T-helper 1 cell (primary cell): ENCODE data around the gene TUBA4A.

Source experiments
- DNase-seq, 5 donors: peaks; one replicate each; pipeline ENCODE4 v3.0.0-alpha.2; 2012 to 2020

TUBA4A gene

GRCh38 chr2:219286436-219287115 is 32.9 kb upstream of the TUBA4A start:
- DNase-seq, result no peak

DNA sequence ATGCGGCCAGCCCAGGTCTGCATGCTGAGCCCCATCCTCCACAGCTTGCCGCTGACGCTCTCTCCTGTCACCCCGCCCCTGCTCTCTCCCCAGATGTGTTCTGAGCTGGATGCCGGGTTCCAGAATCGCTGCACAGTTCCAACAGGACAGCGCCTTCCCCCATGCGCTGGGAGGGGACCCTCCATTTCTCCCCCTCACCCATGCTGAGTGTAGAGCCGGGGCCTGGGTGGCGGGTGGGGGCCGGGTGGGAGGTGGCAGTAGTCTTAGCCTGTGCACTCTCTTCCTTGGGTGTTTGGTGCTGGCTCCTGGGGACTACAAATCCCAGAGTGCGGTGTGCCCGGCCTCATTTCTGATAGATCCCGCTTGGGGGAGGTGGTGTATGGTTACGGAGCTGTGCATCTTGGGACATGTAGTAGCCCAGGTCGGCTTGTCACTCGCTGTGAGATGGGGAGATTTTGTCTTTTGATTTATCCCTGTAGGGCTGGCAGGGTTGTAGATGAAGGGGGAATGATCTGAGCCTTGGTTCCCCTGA is 32.2 kb upstream of the TUBA4A start:
- no peak for DNase-seq

GRCh38 chr2:219285373-219285735 is 31.6 kb upstream of the TUBA4A start:
- DNase-seq, result no peak

- no peak for DNase-seq
These were observed 31.0 kb upstream of the TUBA4A start for GRCh38 chr2:219284501-219285372.

DNA sequence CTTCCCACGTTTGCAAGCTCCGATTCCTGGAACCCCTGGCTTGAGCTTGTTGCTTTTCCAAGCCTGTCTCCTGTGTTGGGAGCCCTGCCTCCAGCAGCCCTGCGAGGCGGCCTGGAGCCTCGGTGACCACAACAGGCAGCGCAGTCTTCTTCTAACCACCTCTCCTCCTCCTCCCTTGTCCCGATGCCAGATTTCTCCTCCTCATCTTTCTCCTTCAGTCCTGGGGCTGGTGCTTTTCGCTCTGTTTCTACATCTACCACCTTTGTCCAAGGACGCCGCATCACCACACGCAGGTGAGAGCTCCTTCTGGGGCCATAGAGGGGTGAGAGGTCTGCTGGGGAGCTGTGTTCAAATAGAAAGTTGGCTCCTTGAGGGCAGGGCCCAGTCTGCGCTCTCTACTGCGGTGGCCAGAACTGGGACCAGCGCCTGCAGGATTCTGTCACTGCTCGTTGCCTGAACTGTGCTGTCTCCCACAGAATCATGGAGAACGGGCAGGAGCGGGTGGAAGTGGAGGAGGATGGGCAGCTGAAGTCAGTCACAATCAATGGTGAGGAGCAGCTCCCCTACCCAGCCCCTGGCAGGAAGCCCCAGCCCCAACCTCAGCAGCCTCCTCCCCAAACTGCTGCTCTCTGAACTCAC is 29.3 kb upstream of the TUBA4A start:
- DNase-seq, result no peak

DNA sequence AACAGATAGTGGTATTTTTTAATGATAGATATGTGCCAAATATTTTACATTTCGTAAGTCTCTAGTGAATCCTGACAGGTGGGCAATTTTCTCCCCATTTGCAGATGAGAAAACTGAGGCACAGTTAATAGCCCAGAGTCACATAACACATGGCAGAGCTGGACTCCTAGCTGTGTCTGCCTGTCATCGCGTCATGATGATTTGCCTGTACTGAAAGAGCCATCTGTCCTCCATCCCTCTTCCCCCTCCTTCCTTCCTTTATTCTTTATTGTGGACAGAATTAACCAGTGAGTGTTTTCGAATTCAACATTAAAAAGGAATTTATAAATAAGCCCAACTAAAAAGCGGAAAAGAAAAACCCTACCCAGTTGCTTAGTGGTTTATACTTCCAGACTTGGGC is 28.7 kb upstream of the TUBA4A start:
- DNase-seq, result no peak

GRCh38 chr2:219281588-219281987 is 27.9 kb upstream of the TUBA4A start:
- DNase-seq, result no peak

- DNase-seq, result no peak
These were observed 26.9 kb upstream of the TUBA4A start for GRCh38 chr2:219280651-219281050.

DNA sequence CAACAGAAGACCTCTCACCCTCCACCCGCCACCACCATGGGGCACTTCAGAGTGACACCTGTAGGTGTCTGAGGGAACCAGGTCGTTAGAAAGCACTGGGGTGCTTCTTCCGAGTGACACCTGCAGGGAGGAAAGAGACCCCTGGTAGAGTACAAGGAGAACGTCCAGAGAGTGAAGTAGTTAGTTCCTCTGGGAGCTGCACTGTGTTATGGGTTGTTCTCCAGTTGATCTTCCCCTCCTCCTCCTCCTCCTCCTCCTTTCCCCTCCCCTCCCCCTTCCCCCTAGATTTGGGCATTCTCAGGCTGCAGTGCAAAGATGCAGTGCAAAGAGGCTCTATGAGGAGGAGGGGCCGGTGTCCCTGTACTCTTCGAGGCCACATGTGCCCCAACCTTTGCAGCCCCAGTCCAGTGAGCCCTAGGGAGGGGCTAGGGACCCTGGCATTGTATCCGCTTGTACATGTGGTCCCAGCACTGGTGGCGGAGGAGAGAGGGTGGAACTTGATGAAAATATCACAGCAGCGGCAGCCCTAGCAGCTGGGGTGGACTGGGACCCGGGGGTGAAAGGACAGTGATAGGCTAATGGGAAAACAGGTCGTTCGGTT is 26.3 kb upstream of the TUBA4A start:
- DNase-seq, result no peak

DNA sequence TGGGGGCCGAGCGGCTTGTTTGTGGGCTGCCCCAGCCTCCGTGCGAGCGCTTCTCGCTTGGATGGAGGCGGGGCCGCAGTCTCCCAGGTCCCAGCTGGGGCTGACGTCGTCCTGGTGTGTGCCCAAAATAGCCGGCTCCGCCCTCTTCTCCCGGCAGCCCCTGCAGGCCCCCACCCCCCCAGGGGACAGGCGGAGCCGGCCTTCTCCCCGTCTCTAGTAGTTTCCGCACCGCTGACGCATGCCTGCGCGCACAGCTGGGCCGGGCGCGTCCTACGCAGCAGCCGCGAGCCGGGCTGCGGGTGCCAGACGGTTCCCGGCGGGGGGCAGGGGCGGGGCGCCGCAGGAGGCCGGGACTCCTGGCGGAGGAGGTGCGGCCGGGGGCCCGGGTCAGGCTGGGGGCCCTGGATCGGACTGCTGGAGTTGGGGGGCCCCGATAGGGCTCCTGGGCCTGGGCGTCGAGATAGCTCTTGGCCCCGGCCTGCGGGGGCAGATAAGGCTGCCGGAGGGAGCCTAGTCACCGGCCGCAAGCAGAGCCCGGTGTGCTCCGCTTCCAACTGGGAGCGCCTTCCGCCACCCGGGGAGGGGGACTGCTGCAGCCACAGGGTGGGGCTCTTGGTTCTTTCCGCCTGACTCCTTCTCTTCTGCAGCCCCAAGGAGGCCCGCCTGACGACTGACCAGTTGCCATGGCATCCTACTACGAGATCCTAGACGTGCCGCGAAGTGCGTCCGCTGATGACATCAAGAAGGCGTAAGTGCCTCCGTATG is 25.6 kb upstream of the TUBA4A start, which contains the start of gene DNAJB2:
Gene DNAJB2, plus strand, starts transcription at position 216 of the 765 bp plus-strand sequence. Its CDS starts 468 bp downstream, at position 684.
- DNase-seq, result peak; percentile 97 to 99 (median 98)

DNA sequence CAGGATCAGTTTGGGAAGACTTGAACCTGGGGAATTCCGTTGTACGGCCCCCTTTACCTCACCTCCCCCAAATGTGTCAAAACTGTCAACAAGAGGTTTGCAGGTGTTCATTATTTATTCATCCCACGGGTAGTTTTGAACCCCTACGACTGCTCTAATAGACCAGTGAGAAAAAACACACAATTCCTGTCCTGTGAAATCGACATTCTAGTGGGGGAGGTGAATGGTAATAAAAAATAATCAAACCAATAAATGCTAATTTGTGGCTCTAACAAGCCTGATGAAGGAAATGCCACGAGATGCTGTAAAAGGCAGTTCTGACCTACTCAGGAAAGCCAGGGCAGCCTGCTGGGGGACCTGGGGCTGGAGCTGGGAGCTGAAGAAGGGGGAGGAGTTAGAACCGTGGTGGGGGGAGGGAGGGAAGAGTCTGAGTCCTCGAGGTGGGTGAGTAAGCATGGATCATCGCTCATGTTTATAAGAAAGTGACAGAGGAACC is 25.0 kb upstream of the TUBA4A start:
- DNase-seq, result no peak

DNA sequence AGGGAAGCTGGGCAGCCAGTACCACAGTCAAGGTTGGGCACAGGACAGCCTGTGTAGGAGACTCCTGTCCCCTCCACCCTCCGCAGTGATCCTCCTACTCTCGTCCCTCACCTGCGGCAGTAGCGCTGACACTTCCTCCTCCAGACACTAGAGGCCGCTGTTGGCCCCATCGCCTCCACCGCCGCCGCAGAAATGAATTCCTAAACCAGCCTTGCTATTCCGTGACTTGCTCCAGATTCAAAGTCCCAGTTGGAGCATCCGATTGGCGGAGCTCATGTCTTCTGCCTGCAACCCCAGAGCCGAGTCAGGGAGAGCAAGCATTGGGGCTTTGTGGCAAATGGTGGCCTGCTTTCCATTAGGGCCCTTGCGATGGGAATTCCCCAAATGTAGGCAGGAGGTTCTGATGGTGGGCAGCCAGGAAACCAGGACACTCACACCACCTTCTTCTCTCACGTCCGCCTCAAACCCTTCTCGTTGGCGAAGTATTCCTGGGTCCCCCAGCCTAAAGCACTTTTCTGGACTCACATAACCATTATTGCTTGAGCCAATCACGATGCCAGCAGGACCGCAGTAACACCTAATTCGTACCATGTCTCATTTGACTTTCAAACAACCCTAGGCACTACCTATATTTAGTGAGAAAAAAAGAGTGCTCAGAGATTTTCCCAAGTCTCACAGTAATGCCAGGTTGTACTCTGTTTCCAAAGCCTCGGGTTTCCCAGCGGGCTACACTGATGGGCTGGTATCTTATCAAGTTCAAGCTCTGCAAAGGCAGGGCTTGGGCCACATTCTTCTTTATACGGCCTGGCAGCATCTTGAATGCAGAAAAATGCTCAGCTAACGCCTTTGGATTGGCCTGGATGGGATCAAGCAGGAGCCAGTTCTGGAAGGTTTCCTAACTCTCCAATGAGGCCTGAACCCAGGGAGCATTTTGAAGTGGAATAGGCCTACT is 24.3 kb upstream of the TUBA4A start:
- peak; percentile 44 to 69 (median 60) for DNase-seq

DNA sequence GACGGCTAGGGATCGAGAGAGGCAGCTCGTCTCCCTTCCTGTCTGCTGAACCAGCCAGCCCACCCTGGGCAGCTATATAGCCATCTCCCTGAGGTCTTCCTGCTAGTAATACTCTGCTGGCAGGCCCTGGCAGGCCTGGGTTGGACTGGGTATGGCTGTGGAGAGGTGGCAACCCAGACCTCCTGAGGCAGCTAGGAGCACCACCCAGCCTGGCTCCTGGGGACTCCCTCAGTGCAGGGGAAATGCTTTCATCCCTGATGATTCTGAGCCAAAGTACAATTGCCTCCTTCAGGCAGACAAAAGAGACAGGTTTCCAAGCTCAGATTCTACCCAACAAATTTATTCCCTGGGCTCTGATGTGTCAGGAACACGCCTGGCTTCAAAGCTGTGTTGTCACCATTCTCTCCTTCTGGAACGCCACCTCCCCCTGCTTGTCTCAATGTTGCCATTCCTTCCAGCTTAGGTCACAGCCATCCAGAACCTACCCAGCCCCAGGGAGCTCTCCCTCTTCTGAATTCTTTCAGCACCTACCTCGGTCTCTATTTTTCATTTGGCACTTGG is 20.7 kb upstream of the TUBA4A start:
- DNase-seq, result no peak

DNA sequence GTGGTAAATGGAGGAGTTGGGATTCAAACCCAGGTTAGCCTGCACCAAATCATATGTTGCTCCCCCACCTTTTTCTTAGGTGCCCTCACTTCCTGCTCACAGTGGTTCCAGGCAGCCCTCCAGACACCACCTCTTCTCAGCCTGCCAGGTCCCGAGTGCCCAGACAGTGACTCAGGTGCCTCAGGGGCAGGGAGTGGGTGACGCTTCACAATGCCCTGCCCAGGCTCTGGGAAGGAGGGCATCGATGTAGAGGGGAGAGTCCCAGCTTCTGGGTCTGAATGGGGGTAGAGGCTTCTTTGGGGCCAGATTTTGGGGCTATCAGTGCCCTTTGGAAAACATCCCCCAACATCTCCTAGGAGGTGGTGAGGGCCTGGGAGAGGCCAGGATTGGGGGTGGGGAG is 20.2 kb upstream of the TUBA4A start:
- no peak for DNase-seq

DNA sequence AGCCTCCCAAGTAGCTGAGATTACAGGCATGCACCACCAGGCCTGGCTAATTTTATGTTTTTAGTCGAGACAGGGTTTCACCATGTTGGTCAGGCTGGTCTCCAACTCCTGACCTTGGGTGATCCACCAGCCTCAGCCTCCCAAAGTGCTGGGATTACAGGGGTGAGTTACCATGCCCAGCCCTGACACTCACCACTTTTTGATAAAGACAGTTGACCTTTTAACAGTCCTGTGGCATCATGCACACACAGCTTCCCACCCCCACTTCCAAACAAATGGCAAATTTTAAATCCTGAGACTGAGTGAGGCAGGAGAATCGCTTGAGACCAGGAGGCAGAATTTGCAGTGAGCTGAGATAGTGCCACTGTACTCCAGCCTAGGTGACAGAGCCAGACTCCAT is 19.3 kb upstream of the TUBA4A start:
- DNase-seq, result no peak

- no peak for DNase-seq
These were observed 18.6 kb upstream of the TUBA4A start for GRCh38 chr2:219272356-219272755.

- DNase-seq, result no peak
These were observed 17.3 kb upstream of the TUBA4A start for GRCh38 chr2:219271021-219271420.

GRCh38 chr2:219270055-219270372 is 16.3 kb upstream of the TUBA4A start:
- DNase-seq, result no peak

DNA sequence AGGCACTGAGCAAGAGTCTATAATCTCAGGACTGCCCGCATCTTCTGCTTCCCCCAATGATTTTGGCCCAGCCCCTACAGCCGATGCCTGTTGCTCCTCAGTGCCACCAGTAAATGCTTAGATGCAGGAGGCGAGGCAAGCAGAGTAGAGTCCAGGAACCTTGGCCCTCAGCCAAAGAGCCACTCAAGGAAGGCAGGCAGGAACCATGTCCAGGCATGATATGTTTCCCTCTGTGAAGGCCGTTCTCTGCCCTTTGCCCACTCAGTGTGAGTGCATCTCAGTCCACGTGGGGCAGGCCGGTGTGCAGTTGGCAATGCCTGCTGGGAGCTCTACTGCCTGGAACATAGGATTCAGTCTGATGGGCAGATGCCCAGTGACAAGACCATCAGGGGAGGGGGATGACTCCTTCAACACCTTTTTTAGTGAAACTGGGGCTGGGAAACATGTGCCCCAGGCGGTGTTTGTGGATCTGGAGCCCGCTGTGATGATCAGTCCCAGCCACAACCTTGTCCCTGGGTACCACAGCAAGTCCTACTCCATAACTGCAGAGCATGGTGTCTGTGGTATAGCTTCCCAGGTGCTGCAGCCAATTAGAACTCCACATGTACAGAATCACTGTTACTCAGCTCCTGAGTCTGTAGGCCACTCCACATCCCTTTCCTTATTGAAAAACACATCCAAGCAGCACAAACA is 15.8 kb upstream of the TUBA4A start:
- DNase-seq, result no peak

DNA sequence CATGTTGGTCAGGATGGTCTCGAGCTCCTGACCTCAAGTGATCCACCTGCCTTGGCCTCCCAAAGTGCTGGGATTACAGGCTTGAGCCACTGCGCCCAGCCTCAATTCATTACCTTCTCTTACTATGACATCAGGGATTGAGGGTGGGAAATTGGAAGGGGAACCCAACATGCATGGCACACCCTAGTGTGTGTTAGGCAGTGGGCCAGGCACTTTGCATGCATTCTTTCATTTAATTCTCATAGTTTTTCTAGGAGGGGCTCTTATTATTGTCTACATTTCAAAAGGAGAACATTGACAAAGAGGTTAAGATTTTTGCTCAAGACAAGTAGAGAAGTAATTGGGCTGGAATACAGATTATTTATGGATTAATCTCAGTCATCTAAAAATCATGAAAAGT is 14.6 kb upstream of the TUBA4A start:
- no peak for DNase-seq
